ENCODE measurements around the gene IGSF23.

Gene IGSF23

DNA sequence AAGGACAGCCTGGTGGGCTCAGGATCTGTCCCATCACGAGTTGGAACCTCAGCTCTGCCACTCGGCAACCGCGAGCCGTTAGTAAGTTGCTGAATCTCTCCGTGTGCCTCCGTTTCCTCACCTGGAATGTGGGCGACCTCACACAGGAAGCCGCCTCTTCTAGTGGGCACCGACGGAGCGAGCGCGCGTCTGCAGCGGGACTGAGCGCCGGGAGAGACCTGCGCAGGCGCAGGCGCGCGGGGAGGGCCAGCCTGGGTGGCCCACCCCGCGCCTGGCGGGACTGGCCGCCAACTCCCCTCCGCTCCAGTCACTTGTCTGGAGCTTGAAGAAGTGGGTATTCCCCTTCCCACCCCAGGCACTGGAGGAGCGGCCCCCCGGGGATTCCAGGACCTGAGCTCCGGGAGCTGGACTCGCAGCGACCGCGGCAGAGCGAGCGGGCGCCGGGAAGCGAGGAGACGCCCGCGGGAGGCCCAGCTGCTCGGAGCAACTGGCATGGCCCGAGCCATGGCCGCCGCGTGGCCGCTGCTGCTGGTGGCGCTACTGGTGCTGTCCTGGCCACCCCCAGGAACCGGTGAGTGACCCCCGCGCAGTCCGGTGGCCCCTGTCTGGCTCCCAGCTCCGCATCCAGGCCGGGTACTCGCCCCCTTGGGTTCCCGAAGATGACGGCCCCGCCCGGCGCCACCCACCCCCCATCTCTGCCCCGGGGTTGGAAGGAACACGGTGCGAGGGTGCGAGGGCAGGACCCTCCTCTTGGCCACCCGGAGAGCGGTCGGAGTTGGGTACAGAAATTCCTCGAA lies 30.4 kb downstream of the IGSF23 start, which contains the start of gene PVR:
PVR (plus strand) TSS at position 306 of the 797 bp plus-strand sequence; CDS start at position 493, 187 bp downstream.
- FAIRE-seq, result no peak

DNA sequence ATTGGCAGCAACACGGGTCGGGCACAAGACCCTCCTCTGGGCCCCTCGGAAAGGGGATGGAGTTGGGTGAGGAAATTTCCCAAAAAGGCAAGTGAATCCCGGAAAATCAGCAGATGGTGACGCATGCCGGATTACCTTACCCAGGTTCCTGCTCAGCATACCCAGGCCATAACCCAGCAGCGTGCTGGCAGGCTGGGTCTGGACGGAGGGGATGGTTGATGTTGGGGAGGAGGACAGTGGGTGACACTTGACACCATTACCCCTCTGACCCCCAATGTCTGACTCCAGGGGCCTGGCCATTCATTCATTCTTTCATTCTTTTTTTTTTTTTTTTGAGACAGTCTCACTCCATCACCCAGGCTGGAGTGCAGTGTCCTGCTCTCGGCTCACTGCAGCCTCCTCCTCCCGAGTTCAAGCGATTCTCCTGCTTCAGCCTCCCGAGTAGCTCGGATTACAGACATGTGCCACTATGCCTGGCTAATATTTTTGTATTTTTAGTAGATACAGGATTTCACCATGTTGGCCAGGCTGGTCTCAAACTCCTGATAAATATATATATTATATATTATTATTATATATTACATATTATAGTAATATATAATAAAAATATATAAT lies 31.1 kb downstream of the IGSF23 start:
- no peak for FAIRE-seq

DNA sequence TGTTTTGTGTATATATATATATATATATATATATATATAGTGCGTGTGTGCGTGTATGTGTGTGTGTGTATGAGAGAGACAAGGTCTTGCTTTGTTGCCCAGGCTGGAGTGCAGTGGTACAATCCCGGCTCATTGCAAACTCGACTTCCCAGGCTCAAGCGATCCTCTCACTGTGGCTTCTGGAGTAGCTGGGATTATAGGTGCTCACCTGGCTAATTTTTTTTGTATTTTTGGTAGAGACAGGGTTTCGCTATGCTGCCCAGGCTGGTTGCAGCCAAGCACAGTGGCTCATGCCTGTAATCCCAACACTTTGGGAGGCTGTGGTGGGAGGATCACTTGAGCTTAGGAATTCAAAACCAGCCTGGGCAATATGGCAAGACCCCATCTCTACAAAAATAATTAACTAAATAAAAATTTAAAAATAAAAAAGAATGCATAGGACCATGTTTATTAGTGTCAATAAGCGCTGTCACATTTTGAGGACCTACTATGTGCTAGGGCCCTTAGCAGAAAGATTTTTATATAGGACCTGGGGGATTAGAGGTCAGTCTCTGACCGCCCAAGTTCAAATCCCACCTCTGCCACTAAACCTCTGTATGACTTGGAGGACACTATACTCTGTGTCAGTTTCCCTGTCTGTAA lies 32.2 kb downstream of the IGSF23 start:
- FAIRE-seq, result no peak

DNA sequence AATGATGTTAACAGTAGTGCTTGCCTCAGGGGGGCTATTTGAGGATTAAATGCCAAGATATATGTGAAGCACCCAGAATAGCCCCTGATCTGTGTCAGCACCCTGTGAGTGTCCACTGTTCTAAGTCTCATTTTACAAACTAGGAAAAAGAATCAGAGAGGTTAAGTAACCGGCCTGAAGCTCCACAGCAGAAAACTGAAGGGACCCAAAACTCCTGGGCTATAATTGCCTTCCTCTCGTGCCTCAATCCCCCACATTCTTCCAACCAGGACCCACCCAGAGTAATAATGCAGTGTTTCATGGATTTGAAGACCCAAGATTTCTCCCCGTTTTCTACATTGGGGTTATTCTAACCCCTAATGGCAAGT lies 32.7 kb downstream of the IGSF23 start:
- no peak for FAIRE-seq

DNA sequence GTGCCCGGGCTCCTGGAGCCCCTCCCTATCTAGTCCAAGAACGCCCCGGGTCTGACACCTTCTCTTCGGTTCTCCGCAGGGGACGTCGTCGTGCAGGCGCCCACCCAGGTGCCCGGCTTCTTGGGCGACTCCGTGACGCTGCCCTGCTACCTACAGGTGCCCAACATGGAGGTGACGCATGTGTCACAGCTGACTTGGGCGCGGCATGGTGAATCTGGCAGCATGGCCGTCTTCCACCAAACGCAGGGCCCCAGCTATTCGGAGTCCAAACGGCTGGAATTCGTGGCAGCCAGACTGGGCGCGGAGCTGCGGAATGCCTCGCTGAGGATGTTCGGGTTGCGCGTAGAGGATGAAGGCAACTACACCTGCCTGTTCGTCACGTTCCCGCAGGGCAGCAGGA lies 33.8 kb downstream of the IGSF23 start:
- FAIRE-seq, result no peak

- FAIRE-seq, result no peak
Observed at GRCh38 chr19:44648631-44649251, 35.4 kb downstream of the IGSF23 start.

GRCh38 chr19:44649578-44650145 lies 36.3 kb downstream of the IGSF23 start:
- FAIRE-seq, result no peak

DNA sequence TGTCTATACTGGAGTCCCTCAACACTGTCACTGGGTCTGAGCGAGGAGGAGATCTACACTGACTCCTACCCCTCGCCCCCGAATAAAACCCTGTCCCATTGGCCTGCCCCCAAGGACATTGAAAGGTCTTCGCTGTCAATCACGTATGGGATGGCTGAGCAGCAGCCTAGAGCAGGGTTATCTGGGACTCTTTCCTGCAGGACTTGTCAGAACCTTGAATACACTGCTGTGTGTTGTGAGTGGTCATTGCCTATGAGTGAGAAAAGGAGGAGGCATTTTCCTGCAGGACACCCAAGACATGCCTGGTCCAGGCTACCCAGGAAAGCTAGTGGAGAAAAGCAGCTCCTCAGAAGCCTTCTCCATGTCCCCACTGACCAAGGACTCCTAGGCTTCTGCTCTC lies 40.0 kb downstream of the IGSF23 start:
- no peak for FAIRE-seq

GRCh38 chr19:44653977-44654774 lies 40.8 kb downstream of the IGSF23 start:
- FAIRE-seq, result no peak

DNA sequence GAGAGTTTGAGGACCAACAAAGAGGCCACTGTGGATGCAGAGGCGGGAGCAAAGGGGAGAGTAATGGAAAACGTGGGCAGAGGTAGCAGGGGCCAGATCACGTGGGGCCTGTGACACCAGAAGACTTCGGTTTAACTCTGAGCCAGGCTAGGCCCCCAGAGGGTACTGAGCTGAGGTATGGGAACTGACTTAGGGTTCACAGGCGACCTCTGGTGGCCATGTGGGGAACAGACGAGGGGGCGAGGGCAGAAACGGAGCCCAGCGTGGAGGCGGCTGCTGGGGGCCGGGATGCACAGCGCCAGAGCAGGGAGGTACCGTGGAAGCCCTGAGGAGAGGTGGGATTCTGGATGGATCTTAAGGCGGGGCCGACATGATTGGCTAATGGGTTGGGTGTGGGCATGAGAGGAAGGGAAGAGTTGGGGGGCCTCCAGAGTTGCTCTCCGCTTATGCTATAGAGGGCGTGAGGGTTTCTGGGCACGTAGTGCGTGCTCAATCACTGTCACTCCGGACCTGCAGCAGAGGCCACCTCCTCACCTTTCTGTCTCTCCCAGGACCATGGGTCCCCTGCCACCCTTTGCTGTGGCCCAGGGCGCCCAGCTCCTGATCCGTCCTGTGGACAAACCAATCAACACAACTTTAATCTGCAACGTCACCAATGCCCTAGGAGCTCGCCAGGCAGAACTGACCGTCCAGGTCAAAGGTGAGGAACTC lies 44.0 kb downstream of the IGSF23 start:
- FAIRE-seq, result no peak

- FAIRE-seq, result no peak
Observed at GRCh38 chr19:44658069-44658733, 44.8 kb downstream of the IGSF23 start.

GRCh38 chr19:44660081-44660480 lies 46.7 kb downstream of the IGSF23 start:
- no peak for FAIRE-seq

- FAIRE-seq, result no peak
Observed at GRCh38 chr19:44661205-44661604, 47.8 kb downstream of the IGSF23 start.

GRCh38 chr19:44661904-44662303 lies 48.5 kb downstream of the IGSF23 start:
- FAIRE-seq, result no peak

GRCh38 chr19:44662691-44663385 lies 49.5 kb downstream of the IGSF23 start:
- FAIRE-seq, result no peak

DNA sequence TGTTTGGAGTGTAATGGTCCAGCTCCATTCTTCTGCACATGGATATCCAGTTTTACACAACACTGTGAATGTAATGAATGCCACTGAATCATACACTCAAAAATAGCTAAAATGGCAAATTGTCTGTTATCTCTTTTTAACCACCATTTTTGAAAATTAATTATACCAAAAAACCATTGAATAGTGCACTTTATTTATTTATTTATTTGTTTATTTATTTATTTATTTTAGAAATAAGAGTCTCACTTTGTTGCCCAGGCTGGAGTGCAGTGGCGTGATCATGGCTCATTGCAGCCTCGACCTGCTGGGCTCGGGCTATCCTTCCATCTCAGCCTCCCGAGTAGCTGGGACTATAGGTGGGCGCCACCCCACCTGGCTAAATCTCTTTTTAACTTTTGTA lies 50.6 kb downstream of the IGSF23 start:
- FAIRE-seq, result no peak

GRCh38 chr19:44664976-44665375 lies 51.6 kb downstream of the IGSF23 start:
- no peak for FAIRE-seq

DNA sequence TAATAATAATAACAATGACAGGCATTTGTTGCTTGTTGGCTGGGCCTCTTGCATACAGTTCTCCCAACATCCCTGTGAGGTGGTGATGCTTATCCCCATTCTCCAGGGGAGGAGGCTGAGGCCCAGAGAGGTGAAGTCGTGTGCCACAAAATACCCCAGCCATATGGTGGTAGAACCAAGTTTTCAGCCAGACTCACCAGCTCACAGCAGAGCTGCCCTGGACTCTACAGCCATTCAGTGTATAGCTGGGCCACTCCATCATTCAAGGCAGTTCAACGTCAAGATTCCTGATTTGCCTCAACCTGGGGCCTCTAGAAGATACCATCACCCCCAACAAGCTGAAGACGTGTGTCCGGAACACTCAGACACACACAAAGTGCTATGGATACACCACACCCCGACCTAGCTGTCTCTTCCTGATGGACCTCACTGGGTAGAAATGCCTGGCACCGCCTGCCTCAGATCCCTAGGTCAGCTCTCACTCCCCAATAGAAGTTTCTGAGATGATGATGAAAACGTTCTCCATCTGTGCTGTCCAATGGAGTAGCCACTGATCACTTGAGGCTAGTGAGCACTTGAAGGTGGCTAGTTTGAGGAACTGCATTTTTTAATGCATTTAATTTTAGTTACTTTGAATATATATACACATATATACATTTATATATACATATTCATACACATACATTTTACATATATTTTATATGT lies 53.6 kb downstream of the IGSF23 start:
- no peak for FAIRE-seq

DNA sequence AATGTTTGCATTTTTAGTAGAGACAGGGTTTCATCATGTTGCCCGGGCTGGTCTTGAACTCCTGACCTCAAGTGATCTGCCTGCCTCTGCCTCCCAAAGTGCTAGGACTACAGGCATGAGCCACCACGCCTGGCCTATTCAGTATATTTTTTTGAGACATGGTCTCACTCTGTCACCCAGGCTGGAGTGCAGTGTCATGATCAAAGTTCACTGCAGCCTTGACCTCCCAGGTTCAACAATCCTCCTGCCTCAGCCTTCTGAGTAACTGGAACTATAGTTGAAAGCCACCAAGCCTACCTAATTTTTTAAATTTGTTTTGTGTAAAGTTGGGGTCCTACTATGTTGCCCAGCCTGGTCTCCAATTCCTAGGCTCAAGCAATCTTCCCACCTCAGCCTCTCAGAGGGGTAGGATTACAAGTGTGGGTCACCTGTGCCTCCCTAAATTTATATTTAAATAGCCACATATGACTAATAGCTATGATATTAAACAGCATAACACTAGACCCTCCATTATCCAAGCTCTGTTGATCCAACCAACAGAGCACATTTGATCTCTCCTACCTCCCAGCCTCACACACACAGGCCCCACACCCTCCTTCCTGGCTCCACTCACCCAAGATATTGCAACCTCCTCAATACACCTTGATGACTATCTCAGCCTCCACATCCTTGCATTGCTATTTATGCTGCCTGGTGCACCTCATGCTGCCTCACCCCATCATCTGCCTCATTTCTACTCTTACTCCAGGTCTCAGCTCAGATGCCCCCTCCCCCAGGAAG lies 55.8 kb downstream of the IGSF23 start:
- no peak for FAIRE-seq

Measured in G401.6 (cell line).